ENCODE results near the gene HDAC9.

Gene HDAC9

DNA sequence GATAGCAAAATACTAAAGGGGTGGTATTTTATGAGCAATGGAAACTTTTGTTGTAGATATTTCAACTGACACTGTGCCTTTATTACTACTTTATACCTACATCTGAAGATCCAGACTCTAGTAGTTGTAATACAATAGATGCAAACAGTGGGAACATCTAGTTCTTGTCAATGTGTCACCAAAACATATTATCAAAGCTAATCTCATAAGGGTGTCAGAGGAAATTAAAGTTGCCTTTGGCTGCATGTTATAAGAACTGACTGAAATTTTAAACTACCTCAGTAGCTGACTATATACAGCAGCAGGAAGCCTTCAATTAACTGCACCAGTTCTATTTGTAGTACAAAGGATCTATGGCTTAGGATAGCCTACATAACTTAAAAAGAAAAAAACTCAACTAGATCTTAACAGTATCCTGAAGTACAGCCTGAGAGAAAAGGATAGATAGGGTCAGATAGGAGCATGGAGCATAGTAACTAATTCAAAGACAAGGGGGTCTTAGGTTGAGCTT lies 30.9 kb downstream of the HDAC9 start:
- no peak for DNase-seq (ENCODE audit: low read depth)

GRCh38 chr7:18529239-18529638 lies 33.7 kb downstream of the HDAC9 start:
- DNase-seq (ENCODE audit: low read depth) = no peak

- no peak for DNase-seq (ENCODE audit: low read depth)
Measured at GRCh38 chr7:18530224-18531179, 35.0 kb downstream of the HDAC9 start.

DNA sequence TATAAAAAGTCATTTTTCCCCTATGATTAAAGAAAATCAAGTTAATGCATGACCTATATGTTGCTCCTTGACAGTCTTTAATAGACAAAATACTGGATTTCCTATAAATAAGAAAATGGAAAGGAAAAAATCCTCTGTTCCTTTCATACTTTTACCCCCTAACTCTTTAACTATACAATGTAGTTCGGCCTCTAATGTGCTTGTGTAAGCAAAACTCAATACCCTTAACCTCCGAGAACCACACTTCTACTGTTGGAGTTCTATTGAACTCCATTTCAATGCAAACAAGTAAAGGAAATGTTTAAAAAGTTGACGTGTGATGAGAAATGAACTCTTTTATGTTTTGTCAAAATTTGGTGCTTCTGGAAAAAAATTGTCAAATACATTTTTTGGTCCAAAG lies 36.0 kb downstream of the HDAC9 start:
- DNase-seq (ENCODE audit: low read depth) = no peak

DNA sequence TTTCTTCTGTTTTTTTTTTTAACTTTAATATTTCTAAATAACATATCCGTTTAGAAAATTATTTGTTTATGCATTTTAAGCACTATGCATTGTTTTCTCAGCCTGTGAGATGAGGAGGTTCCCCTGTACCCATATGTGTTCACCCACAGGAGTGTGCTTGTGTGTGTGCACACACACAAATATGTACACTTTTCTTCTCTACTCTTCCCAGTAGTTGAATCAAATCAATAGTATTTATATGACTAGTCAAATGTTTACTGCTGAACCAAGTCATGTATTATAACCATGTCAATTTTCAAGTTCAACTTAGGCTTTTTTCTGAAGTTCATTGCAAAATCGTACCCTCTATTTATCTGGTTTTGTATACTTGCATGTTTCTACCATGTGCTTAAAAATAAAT lies 37.3 kb downstream of the HDAC9 start:
- no peak for DNase-seq (ENCODE audit: low read depth)

DNA sequence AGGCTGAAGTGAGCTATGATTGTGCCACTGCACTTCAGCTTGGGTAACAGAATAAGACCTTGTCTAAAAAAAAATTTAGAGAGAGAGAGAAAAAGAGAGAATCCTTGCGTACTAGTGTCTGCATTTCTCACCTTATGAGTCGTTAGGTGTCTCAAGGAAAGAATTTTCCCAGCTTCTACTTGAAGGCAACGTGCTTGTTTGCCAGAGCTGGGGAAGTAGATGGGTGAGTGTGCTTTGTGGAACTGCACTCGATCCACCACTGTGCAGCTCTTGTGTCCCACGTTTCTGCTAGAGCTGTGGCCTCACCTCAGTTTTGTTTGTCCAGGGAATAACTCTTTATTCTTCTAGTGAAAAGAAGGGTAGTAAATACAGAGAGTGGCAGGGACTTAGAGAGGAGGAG lies 38.9 kb downstream of the HDAC9 start:
- no peak for DNase-seq (ENCODE audit: low read depth)

DNA sequence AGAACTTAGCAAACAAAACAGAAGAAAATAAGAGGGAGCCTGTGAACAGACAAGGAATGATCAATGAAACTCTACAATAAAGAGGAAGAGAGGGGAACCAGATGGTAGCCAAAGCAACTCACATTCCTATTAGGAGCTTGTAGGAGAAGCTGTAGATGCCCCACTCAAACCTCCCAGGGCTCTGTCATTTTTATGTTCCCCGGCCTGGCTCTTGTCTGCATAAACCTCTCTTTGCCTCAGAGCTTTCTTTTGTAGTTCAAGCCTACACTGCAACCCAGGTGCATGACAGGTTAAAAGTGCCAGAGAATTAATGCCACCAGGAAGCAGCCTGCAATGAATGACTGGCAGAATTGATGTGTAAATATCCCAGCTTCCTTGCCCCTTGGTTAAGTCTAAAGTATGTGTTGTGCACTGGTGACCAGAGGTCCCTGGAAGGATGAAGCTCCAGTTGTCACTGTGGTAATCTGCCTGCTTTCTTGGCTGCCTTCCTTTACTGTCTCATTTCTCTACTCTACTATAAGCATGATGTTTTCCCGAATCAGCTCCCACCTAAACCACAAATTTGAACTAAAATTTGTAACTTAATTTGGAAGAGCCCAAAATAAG lies 40.4 kb downstream of the HDAC9 start:
- no peak for DNase-seq (ENCODE audit: low read depth)

DNA sequence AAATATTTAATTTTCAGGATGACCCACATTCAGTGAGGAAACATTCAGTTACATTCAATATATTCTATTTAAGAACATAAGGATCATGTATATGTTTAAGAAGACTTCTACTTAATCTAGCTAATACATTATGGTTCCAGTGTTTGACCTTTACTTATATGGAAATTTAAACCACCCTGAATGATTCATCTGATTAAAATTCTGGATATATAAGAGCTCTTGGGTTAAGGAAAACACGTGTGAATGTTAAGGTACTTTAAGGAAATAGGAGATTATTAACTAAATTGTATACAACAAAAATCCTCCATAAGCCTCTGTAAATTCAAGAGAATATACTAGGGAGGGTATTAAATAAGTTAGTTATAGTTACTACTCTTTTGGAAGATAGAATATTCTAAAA lies 40.9 kb downstream of the HDAC9 start:
- no peak for DNase-seq (ENCODE audit: low read depth)

- DNase-seq (ENCODE audit: low read depth) = no peak
Measured at GRCh38 chr7:18538554-18539250, 43.2 kb downstream of the HDAC9 start.

DNA sequence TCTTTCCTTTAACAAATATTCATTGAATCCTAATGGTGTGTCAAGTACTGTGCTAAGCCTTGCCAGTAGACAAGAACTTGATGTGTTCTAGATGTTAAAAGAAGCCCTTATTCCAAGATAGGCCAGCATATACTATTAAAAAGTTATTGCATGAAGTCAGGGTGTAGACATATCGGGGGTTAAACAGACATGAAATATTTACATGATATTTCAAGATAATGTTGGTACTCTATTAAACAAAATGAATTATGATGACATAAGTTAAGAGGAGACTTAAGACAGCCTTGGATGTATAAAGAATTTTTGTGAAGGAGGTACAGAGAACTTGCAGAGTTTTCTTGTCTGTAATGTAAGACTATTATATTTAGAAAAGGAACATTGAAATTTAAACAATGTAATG lies 44.8 kb downstream of the HDAC9 start:
- DNase-seq (ENCODE audit: low read depth) = no peak

DNA sequence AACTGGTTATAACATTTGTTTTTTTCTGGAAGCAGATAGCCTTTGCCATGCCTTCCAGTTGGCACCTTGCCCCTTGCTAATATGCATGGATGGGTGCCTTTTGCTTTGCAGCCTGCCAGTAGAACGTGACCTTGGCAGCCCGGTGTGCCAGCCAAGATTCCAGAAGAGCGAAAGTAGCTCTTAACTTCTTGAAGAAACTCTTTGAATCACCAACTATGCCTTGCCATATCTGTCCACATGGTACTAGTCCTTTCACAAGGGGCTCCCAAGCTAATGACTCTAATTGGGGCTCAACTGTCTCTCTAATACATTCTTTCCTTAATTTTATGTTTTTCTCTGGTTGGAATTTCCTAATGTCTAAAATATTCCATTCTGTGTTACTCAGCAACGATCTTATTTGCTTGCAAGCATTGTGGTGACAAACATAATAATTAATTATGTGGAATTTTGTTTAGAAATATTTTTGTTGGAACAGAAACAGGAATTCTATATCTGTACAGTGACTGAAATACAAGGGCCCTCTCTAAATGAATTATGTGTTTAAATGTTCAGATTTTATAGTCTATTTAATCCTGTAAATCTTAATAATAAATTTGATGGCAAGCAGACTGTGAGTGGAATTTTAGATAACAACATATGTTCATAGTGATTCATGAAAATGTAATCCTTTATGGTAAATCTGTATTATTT lies 45.8 kb downstream of the HDAC9 start:
- no peak for DNase-seq (ENCODE audit: low read depth)

GRCh38 chr7:18541871-18542212 lies 46.3 kb downstream of the HDAC9 start:
- no peak for DNase-seq (ENCODE audit: low read depth)

GRCh38 chr7:18546576-18546975 lies 51.0 kb downstream of the HDAC9 start:
- DNase-seq (ENCODE audit: low read depth) = no peak

DNA sequence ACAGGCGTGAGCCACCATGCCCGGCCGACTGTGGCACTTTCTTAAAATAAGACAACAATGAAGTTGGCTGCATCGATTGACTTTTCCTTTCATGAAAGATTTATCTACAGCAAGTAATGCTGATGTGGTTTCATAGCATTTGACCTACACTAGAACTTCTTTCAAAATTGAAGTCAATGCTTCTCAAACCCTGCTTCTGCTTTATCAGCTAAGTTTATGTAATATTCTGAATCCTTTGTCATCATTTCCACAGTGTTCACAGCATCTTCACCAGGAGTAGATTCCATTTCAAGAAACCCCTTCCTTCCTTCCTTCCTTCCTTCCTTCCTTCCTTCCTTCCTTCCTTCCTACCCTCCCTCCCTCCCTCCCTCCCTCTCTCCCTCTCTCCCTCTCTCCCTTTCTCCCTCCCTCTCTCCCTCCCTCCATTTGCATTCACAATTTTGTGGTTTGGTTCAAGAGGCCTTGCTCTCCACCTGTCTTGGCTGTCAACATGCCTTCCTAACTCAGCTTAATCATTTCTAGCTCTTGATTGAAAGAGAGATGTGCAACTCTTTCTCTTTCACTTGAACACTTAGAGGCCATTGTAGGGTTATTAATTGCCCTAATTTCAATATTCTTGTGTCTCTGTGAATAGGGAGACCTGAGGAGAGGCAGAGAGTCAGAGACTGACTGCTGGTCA lies 52.1 kb downstream of the HDAC9 start:
- DNase-seq (ENCODE audit: low read depth) = no peak

DNA sequence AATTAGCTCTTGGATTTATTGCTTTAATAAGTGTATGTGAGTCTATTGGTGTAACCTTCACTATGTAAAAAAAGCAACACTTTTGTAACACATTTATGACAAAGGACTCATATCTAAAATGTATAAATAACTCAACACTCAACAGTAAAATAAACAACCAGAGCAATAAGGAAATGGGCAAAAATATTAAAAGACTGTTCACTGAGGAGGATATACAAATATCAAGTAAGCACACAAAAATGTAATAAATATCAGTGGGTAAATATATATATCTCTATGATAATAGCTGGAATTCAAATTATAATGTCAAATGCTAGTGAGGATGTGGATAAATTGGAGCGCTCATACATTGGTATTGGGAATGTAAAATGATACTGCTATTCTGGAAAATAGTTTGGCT lies 53.0 kb downstream of the HDAC9 start:
- no peak for DNase-seq (ENCODE audit: low read depth)

DNA sequence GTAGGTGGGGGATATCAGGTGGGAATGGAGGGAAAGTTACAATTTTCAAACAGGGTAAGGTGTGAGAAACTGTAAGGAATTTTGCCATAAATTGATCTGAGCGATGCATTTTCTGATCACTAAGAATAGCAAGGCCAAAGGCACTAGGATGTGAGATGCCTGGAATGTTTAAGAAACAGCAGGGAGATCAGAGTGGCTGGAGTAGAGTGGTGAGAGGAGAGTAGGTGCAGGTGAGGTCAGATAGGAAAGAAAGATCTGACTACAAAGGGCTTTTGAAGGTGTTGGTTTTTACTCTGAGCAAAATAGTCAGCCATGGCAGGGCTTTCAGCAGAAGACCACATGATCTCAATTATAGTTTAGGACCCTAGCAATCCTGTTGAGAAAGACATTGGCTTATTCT lies 55.0 kb downstream of the HDAC9 start:
- no peak for DNase-seq (ENCODE audit: low read depth)

DNA sequence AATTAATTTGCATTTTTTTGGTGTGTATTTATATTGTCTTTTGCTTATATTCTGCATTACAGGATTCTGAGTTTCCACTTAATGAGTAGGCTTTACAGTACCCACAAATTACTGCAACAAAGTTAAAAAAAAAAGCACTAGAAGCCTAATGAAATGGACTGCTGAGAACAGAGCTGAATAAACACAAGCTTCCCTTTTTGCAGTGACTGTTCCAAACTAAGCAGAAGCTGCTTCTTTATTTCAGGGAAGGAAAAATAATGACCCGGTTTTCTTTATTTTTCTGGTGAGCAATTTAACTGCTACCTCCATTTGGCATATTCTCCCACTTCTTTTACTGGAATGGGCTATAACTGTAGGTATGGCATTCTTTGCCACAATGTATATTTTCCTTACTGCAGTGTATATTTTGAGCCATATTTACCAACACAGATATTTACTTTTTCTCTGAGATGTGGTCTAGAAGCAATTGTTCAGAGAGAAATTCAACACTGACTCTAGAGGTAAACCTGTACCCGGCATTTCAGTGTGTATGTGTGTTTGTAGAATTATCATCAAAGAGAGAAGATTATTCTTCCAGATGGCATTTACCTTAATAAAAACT lies 56.9 kb downstream of the HDAC9 start:
- DNase-seq (ENCODE audit: low read depth) = no peak

DNA sequence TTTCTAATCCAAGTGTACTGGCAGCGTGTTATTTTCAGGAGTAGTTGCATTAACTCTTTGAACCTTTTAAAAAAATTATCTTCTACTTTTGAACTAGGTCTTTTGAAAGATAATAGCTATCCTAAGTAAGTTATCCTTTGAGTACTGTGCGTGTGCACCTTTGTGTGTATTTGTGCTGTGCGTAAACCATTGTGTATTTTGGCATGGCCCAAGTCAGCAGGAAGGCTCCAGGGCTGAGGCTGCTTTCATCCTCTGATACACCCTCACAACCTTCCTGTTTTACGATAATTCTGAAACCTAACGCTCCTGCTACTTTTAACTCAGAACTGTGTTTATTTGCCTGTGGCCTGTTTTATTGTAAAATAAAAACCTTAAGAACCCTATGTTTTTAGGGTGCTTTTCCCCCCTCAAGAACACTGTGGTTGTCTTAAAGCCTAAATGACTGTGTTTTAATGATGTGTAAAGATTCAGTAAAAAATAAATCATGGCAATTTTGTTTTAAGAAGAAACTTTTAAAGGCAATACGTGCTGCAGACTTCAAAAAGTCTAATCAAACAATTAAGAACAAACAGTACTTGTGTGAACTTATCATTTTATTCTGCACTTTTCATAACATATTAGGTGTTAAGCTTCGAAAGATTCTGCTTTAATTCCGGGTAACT lies 57.5 kb downstream of the HDAC9 start:
- no peak for DNase-seq (ENCODE audit: low read depth)

GRCh38 chr7:18553605-18554003 lies 58.1 kb downstream of the HDAC9 start:
- no peak for DNase-seq (ENCODE audit: low read depth)

DNA sequence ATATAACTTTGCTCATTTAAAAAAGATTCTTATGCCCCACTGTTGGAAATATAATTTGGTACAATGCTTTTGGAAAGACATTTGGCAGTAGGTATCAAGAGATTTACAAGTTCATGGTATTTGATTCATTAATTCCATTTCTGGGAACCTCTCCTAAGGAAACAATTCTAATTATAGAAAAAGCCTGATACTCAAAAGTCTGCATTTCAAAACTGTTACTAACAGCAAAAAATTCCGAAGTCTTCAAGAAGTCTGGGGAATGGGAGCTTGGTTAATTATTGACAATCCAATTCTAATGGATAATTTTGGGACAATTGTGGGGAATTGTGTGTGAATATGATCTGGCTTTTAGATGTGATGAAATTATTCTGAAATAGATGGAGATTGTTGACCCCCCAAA lies 59.6 kb downstream of the HDAC9 start:
- DNase-seq (ENCODE audit: low read depth) = no peak

GRCh38 chr7:18555968-18556367 lies 60.4 kb downstream of the HDAC9 start:
- no peak for DNase-seq (ENCODE audit: low read depth)

All from activated T-helper 9 cell treated with anti-CD3 and anti-CD28 coated beads, Interleukin-2, amount 50 U/mL, for 16 hours (primary cell).